Keratinocyte (primary cell): Measurements from ENCODE around the gene GCC1.
"Not testable (repeated sequence)": the region's sequence is repeated elsewhere in the genome, so short reads cannot be mapped to it uniquely, and the experiment has no call there.

ENCODE experiments used
- CTCF ChIP-seq, 3 experiments: IDR thresholded peaks in 1 of 3; conservative IDR thresholded peaks in 1 of 3; optimal IDR thresholded peaks in 1 of 3; 2 replicates in 2 of 3; 3 replicates in 1 of 3; pipeline versions ENCODE3 to v1.5.1; 2011; ENCODE audit warnings: low read length in 3 of 3, mild to moderate bottlenecking in 3 of 3, moderate library complexity in 2 of 3, control low read depth in 1 of 3, inconsistent platforms in 1 of 3; ENCODE audit not compliant: insufficient read depth in 2 of 3; ENCODE audit errors: extremely low read depth in 1 of 3
- EZH2 ChIP-seq: IDR thresholded peaks from one replicate; pipeline ENCODE4 v1.6.1; 2012; ENCODE audit warnings: inconsistent platforms, mild to moderate bottlenecking, low read length, moderate library complexity

GRCh38 chr7:127540461-127540860 lies 44.9 kb downstream of the GCC1 start:
- not testable (repeated sequence) for TF ChIP-seq EZH2; CTCF (optimal IDR thresholded peaks at IDR 0.05 in 1 of 3, IDR thresholded peaks at IDR 0.05 in 1 of 3, conservative IDR thresholded peaks at IDR 0.05 in 1 of 3; ENCODE audit: extremely low read depth in 1 of 3, insufficient read depth in 2 of 3, low read length in 3 of 3)
